HT1080 (cell line): ENCODE measurements around the gene STK11. TPM values are rescaled to one million over a fixed set of nuclear protein-coding genes. Genes with fewer than 3 reads are reported as not detected.
"Not testable (repeated sequence)": the region's sequence is repeated elsewhere in the genome, so short reads cannot be mapped to it uniquely, and the experiment has no call there.

Experiments
- DNase-seq: peaks from one replicate; pipeline ENCODE4 v3.0.0-alpha.2; 2015; ENCODE audit warnings: low read depth
- total RNA-seq: library from RNA; depleted of rRNA; stranded (reverse); fragments of >200 nt; shearing (Covaris generic); gene quantifications from 2 replicates; pipeline ENCODE4 v1.2.3, GENCODE V29; 2014

STK11 gene
- total RNA-seq, 1 experiment from 2014 or later, result 77.2 TPM

DNA sequence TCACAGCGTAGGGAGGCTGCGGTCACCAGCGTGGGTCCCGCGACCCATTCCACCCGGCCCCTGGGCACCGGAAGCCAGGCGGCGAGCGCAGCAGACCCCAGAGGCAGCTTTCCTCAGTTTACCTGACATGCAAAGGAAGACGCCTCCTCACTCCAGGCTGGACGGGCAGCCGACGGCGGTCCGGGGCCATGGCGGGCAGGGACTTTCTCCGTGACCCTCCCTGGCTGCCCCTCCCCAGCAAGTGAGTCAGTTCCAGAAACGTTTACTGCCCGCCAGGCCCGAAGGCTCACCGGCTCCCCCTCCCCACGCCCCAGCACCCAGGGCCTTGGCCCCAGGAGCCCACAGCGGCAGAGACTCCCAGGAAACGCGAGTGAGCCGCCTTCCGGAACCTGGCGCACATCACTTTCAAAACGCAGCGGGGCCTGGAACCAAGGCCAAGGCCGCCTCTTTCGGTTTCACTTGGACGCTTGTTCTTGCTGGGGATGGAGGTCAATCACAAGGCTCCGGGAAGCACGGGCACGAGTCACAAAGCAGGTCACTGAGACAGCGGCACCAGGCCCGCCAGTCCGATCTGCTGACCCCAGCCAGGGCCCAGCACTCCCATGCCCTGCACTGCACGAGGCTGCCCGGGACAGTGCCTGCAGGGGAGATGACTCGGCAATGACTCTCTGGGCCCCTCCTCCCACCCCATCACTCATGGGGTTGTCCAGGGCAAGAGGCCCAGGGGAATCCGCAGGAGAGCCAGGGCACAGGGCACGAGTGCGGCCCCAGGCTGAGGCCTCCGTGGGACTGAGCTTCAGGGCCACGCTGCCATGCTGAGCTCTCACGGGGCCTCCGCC is 36.8 kb upstream of the STK11 start:
- DNase-seq, result peak; percentile 83

GRCh38 chr19:1169411-1169791 is 36.2 kb upstream of the STK11 start:
- DNase-seq, result no peak

DNA sequence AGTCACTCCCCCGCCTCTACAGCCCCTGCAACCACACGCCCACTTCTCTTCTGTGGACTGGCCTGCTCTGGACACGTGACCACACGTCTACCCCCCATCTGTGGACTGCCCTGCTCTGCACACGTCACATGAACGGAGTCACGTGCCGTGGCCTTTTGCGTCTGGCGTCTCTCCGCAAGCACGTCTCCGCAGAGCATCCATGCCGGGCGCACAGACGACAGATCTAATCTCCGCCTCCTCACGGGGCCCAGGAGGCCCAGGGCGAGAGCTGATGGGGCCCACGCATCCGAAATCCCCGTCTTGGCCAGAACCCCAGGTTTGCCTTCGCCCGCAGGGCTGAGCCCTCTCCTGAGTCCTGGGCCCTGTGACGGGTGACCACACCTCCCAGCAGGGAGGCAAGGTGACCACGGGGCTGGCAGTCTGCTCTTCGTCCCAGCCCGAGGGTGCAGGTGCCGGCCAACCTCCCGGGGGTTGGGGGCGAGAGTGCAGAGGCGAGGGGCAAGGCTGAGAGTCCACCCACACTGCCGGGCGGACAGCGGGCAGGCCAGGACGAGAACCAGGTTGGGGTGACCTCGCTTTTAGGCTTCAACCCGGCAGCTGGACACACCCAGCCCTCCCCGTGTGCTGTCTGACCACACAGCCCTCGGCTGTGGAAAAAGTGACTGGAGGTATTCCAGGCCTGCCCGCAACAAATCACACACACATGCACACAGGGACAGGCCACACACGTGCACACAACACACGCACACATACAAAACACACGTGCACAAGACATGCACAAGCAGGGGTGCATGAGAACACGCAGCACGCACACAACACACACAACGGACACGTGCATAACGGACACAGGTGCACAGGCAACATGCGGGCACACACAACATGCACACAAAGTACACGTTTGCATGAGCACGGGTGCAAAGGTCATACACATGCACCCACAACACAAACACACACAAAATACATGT is 35.4 kb upstream of the STK11 start:
- no peak for DNase-seq

GRCh38 chr19:1170938-1171754 is 34.4 kb upstream of the STK11 start:
- no peak for DNase-seq

- no peak for DNase-seq
Observed at GRCh38 chr19:1171755-1172352, 33.7 kb upstream of the STK11 start.

- DNase-seq, result peak; percentile 71
Observed at GRCh38 chr19:1172353-1173158, 33.0 kb upstream of the STK11 start.

- no peak for DNase-seq
Observed at GRCh38 chr19:1173159-1173844, 32.3 kb upstream of the STK11 start.

GRCh38 chr19:1173845-1174809 is 31.5 kb upstream of the STK11 start, which contains the start of gene SBNO2:
TSS of gene SBNO2 (minus strand) at chr19:1174268. CDS start at chr19:1154276, 19,992 bp downstream.
- peak; percentile 69 for DNase-seq

DNA sequence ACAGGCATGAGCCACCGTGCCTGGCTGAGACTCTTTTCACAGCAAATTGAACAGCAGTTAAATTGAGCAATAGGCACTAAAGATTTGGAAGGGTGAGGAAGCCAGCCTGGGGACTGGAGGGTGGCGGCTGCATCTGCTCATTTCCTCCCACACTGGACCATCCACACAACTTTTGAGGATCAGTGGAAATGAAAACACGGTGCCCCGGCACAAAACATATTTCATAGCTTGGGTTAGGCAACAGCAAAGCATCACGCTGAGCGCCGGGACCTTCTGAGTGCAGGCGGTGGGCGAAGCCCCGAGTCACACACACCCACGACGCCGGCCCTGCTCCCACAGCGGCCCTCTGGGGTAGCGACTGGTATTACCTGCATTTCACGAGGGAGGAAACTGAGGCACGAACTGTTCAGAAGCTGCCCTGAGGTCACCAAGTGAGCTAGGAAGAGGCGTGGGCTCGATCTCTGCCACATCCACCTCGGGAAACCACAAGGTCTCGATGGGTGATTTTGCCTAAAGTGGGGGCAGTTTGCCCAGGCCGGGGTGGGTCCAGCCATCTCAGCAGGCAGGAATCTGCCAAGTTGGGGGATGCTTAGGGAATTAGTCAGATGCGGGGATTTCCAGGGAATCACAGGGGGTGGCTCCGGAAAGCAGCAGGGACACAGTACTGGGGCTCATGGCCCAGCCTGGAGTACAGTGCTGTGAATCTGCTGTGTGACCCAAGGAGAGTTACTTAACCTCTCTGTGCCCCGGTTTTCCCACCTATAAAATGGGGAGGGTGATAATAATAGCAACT is 28.1 kb upstream of the STK11 start:
- peak; percentile 96 for DNase-seq

GRCh38 chr19:1181606-1182005 is 24.0 kb upstream of the STK11 start:
- DNase-seq, result no peak

- no peak for DNase-seq
Observed at GRCh38 chr19:1182068-1182467, 23.5 kb upstream of the STK11 start.

GRCh38 chr19:1182727-1183126 is 22.9 kb upstream of the STK11 start:
- no peak for DNase-seq

DNA sequence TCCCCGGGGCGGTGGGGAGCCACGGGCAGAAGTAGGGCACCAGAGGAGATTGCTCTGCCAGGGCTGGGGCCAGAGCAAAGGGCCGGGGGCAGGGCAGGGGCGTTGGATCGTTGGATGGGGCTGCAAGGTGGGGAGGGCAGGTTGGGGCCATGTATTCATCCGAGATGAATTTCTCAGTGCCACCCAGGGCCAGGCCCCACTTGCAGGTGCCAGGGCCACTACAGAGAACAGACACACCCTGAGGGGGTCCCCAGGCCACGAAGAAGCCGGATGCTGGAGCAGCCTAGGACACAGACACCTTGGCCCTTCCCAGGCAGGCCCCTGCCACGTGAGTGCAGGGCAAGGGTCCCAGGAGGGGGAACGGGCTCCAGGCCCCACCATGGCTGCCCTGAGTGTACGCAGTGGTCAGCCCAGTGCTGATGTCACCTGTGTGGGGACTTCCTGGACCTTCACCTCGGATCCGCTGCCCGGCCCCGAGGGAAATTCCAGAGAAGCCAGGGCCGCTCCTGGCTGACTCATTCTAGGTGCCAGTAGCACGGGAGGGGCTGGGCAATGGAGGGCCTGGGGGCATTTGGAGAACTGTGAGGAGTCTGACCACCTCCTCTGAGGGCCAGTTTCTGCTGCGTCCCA is 21.9 kb upstream of the STK11 start:
- DNase-seq, result peak; percentile 60

- DNase-seq, result peak; percentile 64
Observed at GRCh38 chr19:1189419-1189818, 16.2 kb upstream of the STK11 start.

DNA sequence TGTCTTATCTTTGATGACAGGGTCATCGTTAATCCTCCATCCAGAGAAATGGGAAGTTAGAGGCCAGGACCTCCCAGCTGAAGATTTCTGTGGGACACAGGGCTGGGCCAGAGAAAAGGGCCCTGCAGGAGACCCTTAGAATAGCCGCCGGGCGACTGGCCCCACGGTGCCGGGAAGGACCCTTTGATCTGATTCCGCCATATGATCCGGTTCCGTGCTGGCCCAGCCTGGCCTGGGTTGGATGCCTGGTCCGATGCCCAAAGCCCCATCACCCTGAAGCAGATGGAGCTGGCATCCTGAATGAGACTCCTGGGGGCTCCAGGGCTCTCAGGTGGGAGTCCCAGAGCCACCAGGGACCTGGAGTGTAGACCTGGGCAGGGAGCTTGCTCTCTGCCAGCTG is 6.0 kb upstream of the STK11 start:
- DNase-seq, result no peak

- DNase-seq, result not testable (repeated sequence)
Observed at GRCh38 chr19:1200614-1201013, 5.0 kb upstream of the STK11 start.
